CD4-positive, alpha-beta T cell treated with Interleukin-10 for 1 hour (primary cell): Measurements from ENCODE around the gene KRTAP16-1.
"Not testable (repeated sequence)": the region's sequence is repeated elsewhere in the genome, so short reads cannot be mapped to it uniquely, and the experiment has no call there.

Source experiments
- DNase-seq: peaks from one replicate; pipeline ENCODE4 v3.0.0-alpha.2; 2020

KRTAP16-1 gene

DNA sequence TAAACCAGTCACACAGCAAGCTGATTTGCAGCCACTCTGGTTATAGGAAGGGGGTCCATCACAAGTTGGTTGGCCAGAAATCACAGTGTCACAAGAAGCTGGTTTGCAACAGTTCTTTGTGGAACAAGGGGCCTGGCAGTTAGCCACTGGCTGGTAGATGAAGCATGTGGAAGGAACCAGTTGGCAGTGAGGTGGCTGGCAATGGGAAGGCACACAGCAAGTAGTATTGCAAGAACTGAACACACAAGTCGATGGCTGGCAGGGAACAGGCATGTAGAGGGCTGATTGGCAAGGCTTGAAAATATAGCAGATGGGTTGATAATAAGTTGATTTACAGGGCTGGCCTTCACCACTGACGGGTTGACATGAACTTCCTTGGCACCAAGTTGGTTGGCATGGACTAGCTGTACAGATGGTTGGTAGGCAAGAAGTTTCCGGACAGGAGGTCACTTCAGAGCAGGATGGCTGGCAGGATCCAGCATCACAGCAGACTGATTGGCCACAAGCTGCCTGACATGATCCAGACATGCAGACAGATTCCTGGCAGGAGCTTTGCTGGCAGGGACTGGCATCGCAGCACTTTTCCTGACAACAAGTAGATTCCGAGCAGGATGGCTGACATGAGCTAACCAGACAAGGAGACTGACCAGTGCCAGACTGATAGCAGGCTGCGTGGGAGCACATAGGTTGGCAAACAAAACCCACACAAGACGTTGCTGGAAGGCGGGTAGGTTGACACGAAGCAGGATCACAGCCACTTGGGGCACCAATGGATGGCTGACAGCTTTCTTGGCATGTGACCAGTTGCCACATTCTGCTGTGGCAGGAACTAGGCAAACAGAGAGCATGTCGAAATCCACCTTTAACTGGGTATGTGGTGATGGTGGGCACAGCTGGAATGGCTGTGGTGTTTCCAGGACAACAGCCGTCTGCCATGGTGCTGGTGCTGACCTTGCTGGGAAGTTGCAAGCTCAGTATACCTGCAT is 6.9 kb downstream of the KRTAP16-1 start, which contains the start of gene KRTAP29-1:
Gene KRTAP29-1 (minus strand): TSS at position 936 of the 986 bp plus-strand sequence. CDS start 0 bp downstream, at position 936.
- DNase-seq: no peak

DNA sequence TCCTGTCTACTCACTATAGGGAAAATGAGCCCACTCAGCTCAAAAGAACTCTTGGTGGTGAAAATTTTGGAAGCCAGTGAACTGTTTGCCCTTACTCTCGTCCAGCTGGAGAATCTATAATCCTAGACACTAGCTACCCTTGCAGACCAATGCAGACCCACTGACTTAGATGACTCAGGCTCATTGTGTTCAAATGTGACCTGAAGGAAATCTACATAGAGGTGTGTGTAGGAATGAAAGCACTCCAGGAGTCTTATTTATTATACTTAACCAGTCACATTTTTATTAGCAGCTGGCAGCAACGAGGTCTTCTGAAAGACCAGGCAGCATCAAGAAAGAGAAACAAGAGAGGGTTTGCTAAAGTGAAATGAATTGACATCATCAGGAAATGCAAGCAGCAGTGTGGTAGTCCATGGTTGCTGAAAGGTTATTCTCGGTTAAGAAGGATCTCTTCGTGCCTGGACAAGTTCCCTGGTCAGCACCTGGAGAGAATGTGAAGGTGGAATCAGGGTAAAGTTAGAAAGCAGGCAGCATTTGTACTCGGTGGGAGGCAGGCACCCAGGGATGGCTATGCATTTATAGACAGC is 7.8 kb downstream of the KRTAP16-1 start:
- DNase-seq: no peak

- no peak for DNase-seq
Measured at GRCh38 chr17:41298458-41299135, 10.5 kb downstream of the KRTAP16-1 start.

DNA sequence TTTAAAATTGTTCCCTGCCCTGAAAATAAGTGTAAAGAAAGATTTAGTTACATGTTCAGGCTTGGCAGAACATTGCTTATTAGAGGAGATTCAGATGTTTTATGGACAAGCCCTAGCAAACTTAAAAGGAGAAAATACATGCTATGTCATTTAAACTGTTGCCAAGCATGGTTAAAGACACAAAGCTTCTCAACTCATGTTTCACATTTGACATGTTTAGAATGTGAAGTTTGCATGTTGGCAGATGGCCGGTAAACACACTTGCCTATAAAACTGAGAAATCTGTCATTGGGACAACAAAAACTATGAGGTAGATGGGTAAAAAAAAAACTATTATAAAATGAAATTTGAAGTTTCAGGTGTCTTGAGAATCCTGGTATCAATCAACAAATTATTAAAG is 12.3 kb downstream of the KRTAP16-1 start:
- DNase-seq: no peak

GRCh38 chr17:41294016-41294415 is 15.1 kb downstream of the KRTAP16-1 start:
- DNase-seq: no peak

DNA sequence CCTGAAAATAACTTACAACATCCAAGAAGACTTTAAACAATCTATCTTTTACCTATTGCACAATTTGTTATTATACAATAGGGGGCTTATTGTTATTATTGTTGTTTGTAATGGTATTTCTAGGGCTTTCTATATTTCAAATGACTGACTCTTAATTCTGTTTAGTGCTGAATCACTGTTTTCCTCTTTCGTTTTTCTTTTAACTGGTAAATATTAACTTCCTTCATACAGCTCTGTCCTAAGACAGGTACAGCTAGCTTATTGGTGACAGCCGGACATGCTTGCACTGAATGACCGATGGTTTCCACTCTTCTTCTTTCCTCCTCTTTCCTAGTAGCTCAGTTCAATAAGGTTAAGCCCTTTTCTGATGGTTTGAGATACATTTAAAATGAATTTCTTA is 22.1 kb downstream of the KRTAP16-1 start:
- DNase-seq: no peak

DNA sequence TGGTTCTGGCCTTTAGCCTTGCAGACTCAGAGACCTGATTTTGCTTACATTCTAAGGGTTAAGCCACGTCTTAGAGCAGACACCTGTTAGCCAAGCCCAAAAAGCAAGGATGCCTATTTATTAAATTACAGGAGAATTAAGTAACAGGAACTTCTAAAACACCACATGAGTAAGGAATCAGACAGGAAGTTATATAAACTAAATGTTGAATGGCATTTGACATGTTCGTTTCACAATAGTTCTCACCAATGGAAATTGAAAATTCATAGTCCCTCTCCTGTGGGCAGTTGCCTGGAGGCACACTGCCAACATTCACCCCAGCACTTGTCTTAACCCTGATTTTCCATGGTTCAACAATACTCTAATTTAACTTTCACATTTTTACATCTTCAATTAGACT is 24.6 kb downstream of the KRTAP16-1 start:
- DNase-seq: no peak

DNA sequence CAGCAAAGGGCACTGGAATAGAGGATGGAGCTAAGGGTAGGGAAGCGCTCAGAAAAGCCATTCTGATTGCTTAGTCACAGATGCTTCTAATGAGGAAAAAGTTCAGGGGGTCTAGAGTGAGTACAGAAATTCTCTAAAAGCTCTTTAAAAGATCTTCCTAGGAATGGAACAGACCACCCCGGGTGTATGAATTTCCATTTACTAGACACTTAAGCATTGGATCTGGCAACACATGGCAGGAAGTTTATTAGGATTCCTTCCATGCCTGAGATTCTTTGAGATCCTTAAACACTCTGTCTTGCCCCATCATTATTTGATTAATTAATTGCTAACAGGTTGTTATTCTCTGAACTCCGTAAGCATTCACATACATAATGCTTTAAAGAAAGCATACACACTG is 25.1 kb downstream of the KRTAP16-1 start:
- no peak for DNase-seq

DNA sequence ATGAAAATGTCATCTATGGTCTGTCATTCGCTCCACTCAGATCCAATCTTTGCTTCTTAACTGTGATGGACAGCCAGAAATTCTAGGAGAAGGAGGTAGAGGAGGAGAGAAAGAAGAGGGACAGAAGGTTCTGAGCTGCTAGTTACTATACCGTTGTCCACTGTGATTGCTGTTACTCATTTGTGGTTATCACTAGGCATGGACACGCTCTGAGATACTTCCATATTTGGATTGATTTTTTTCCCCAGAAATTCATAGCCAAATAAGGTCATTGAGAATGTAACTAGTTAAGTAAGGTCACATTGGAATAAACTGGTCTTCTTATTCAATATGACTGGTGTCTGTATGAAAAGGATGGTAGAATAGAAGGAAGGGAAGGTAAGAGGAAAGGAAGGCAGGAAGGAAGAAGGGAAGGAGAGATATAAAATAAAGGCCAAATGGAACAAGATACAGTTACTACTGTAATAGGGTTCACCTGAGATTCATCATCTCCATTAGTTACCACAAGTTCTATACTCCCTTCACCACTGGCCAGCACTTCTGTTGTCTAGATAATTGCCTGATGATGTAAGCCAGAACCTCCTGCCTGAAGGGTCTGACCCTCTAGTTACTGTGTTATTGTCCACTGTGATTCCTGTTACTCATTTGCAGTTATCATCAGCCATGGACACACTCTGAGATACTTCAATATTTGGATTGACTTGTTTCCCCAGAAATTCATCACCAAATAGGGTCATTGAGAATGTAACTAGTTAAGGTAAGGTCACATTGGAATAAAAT is 30.7 kb downstream of the KRTAP16-1 start:
- DNase-seq: no peak

- not testable (repeated sequence) for DNase-seq
Measured at GRCh38 chr17:41275648-41276190, 33.4 kb downstream of the KRTAP16-1 start, which contains the start of gene KRTAP9-7. Gene KRTAP9-7, plus strand, starts transcription at chr17:41275698. Its CDS starts 0 bp downstream, at chr17:41275698.

DNA sequence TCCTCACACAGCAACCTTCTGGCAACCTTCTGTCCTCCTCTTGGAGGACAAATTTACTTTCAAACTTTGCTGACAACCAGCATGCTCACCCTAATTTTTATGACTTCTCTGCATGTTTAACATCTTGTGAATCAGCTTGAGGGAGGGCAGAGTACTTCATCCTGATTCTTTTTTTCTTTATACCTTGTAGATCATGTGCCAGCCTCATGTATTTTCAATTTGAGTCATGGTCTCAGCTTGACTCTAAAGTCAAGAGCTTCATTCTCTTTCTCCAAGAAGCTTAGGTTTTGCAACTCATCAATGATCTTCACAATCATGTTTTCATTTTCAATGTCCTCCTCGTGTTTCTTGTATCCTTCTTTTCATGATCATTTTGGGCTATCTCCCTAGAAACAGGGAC is 37.3 kb downstream of the KRTAP16-1 start:
- DNase-seq: no peak

DNA sequence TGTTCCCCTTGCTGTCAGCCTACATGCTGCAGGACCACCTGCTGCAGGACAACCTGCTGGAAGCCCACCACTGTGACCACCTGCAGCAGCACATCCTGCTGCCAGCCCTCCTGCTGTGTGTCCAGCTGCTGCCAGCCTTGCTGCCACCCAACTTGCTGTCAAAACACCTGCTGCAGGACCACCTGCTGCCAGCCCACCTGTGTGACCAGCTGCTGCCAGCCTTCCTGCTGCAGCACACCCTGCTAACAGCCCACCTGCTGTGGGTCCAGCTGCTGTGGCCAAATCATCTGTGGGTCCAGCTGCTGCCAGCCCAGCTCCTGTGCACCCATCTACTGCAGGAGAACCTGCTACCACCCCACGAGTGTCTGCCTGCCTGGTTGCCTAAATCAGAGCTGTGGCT is 37.8 kb downstream of the KRTAP16-1 start:
- not testable (repeated sequence) for DNase-seq

- DNase-seq: no peak
Measured at GRCh38 chr17:41267711-41268110, 41.4 kb downstream of the KRTAP16-1 start.

GRCh38 chr17:41265078-41265477 is 44.0 kb downstream of the KRTAP16-1 start, which contains the start of gene KRTAP9-6:
Gene KRTAP9-6, plus strand, starts transcription at chr17:41265378. Its CDS starts 0 bp downstream, at chr17:41265378.
- no peak for DNase-seq

DNA sequence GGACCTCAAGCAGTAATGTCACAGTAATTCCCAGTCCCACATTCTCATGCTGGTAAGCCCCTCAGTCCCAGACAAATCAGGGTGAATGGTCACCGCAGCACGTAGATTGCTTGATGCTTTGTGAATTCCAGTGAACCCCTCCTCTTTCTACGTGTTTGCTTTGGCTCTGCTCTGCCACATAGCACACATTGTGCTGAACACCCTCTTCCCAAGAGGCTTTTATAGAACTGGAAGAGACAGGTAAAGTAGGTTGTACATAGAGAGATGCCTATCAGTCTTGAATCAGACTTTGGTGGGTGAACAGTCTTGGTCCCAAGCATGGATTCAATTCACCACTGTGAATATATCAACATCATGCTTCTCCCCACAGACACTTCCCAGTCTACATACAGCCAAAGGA is 44.5 kb downstream of the KRTAP16-1 start:
- no peak for DNase-seq

- DNase-seq: no peak
Measured at GRCh38 chr17:41263212-41263611, 45.9 kb downstream of the KRTAP16-1 start.

- DNase-seq: no peak
Measured at GRCh38 chr17:41258406-41258805, 50.7 kb downstream of the KRTAP16-1 start.
